VCaP (cell line): ENCODE data around the gene PRKCD.
A peak's percentile ranks its signal among the peaks of the same experiment; 100 is the strongest.

ENCODE experiments used
- H3K27ac ChIP-seq: fragments of 450-650 bp; 2 replicates; pipeline ENCODE4 v1.5.1; 2017
- CTCF ChIP-seq: fragments of 450-650 bp; conservative IDR thresholded peaks from 2 replicates; pipeline ENCODE4 v1.5.1; 2017; ENCODE audit warnings: mild to moderate bottlenecking, moderate library complexity

Gene PRKCD

GRCh38 chr3:53231532-53232511 is 70.8 kb downstream of the PRKCD start:
- no peak overlapping the region; the same call in 1 of the 2 replicates for H3K27ac ChIP-seq
- peak; percentile 25 for TF ChIP-seq CTCF

- no peak for TF ChIP-seq CTCF
- peak overlapping the region; percentile 13; the same call in 1 of the 2 replicates for H3K27ac ChIP-seq
Measured at GRCh38 chr3:53232641-53233377, 71.8 kb downstream of the PRKCD start.

GRCh38 chr3:53234130-53234840 is 73.3 kb downstream of the PRKCD start:
- no peak for TF ChIP-seq CTCF
- no peak overlapping the region for H3K27ac ChIP-seq

- TF ChIP-seq CTCF: no peak
- H3K27ac ChIP-seq: no peak overlapping the region
Measured at GRCh38 chr3:53234841-53235232, 73.8 kb downstream of the PRKCD start.

- no peak overlapping the region for H3K27ac ChIP-seq
- no peak for TF ChIP-seq CTCF
Measured at GRCh38 chr3:53235545-53235944, 74.5 kb downstream of the PRKCD start.

- peak overlapping the region; percentile 91; the same call in 1 of the 2 replicates for H3K27ac ChIP-seq
- no peak for TF ChIP-seq CTCF
Measured at GRCh38 chr3:53236112-53236841, 75.3 kb downstream of the PRKCD start.
